Measurements from ENCODE around the gene FMO4. TPM values are rescaled to one million over a fixed set of nuclear protein-coding genes. Genes with fewer than 3 reads are reported as not detected.
"Not testable (repeated sequence)": the region's sequence is repeated elsewhere in the genome, so short reads cannot be mapped to it uniquely, and the experiment has no call there.

The FMO4 gene
- total RNA-seq, 2 experiments from 2014 or later: 1.2 to 1.8 TPM

DNA sequence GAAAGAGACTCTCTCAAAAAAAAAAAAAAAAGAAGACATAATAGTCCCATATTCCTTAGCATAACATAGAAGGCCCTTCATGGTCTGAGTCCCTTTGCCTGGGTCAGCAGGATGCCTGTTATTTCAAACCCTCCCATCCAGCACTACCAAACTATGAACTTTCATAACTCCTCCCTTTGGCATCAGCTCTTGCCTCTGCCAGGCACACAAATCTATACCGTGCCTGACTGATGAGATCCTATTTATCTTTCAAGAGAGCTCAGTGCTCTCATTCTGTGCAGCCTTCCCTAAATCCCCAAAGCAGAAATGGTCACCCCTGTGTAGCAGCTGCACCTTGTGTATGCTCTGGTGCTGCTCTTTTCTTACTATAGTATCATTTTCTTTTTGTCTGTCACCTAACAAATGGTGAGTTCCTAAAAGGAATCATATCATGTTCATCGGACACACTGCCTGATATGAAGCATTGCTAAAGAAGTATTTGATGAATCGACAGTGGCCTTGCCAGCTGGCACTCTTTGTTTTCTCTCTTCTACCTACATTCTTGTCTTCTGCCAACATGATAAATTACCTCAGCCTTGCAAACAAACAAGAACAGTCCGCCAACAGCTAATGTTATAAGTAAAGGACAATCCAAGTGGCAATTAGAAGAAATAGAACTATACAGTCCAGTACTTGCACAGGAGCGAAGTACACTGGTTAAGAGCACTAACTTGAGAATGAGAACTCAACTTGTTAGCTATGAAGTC lies 29.9 kb downstream of the FMO4 start:
- Mint-ChIP-seq H3K27ac (no peak overlapping the region), H3K4me3 (no peak overlapping the region), H3K4me1 (no peaks in the 10 kb centered on the region), H3K9me3 (peaks cover 2% of the 10 kb centered on the region), H3K27me3 (no peaks in the 10 kb centered on the region), H3K36me3 (ENCODE audit: low read depth) (no peaks in the 10 kb centered on the region)
- ChIA-PET CTCF (no interaction called here), POLR2A (no interaction called here)
- DNase-seq: no peak

DNA sequence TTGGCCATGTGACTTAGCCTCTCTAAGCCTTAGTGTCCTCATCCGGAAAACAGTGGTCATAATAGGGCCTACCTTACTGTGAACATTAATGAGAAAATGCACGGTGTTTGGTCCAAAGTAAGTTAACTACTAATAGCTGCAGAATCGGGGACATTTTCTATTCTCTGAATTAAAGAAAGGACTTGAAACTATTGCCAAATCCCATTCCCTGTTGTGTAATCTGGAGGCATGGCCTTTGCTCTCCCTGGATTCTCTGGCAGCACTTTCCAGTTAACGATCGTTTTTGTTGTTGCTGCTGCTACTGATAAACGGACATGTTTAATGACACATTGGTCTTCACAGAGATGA lies 30.5 kb downstream of the FMO4 start:
- ChIA-PET POLR2A (no interaction called here), CTCF (no interaction called here)
- H3K9me3 Mint-ChIP-seq: peaks cover 2% of the 10 kb centered on the region
- DNase-seq: no peak
- no peaks in the 10 kb centered on the region for H3K36me3 Mint-ChIP-seq (ENCODE audit: low read depth)
- H3K27me3 Mint-ChIP-seq: no peaks in the 10 kb centered on the region
- no peaks in the 10 kb centered on the region for H3K4me1 Mint-ChIP-seq
- no peak overlapping the region for H3K27ac Mint-ChIP-seq
- H3K4me3 Mint-ChIP-seq: no peak overlapping the region

DNA sequence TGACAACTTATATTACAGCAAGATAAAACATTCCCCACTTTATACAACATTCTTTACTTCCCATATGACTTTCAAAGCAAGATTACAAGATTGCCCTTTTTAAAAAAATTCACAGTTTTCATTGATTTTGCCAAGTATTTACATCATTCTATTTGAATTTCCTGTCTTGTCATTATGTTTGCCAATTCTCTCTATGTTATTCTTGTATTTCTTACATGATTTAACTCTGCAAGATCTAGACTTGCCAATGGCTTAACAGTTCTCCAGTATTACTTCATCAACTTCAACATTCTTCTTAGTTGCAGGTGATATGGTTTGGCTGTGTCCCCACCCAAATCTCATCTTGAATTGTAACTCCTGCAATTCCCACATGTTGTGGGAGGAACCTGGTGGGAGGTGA lies 31.6 kb downstream of the FMO4 start:
- peaks cover 2% of the 10 kb centered on the region for H3K9me3 Mint-ChIP-seq
- no peaks in the 10 kb centered on the region for H3K27me3 Mint-ChIP-seq
- no peaks in the 10 kb centered on the region for H3K36me3 Mint-ChIP-seq (ENCODE audit: low read depth)
- no peaks in the 10 kb centered on the region for H3K4me1 Mint-ChIP-seq
- ChIA-PET CTCF (no interaction called here), POLR2A (no interaction called here)
- no peak overlapping the region for H3K4me3 Mint-ChIP-seq
- DNase-seq: no peak
- H3K27ac Mint-ChIP-seq: no peak overlapping the region

DNA sequence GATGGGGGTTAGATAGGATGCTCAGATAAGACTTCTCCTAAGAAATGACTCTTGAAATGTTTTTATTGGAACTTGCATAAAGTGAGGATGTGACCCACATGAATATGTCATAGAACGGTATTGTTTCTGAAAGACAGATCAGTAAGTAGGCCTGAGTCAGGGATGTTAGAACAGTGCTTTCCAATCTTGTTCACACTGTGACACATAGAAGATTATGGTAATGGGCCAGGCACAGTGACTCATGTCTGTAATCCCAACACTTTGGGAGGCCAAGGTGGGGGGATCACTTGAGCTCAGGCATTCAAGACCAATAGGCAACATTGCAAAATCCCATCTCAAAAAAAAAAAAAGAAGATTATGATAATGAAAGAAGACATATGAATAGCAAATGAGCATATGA lies 32.9 kb downstream of the FMO4 start:
- no peak for DNase-seq
- peaks cover 2% of the 10 kb centered on the region for H3K9me3 Mint-ChIP-seq
- no peaks in the 10 kb centered on the region for H3K27me3 Mint-ChIP-seq
- no peak overlapping the region for H3K27ac Mint-ChIP-seq
- H3K36me3 Mint-ChIP-seq (ENCODE audit: low read depth): no peaks in the 10 kb centered on the region
- POLR2A ChIA-PET: no interaction called here
- H3K4me3 Mint-ChIP-seq: no peak overlapping the region
- CTCF ChIA-PET: no interaction called here
- H3K4me1 Mint-ChIP-seq: no peaks in the 10 kb centered on the region

DNA sequence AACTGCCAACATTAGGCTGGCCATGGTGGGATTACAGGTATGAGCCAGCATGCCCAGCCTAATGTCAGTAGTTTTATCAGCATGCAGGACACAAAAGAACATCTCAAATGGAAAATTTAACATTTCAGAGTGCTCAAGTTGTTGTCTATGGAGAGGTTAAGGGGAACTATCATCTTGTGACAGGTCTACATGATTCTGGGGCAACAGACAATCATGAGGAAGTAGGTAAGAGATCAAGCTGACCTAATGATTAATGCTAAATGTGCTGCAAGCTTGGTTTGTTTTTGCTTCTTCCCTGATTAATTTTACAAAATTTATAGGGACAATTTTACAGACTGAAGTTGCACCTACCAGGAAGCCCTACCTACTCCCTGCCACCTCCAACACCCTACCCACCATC lies 36.6 kb downstream of the FMO4 start:
- H3K4me1 Mint-ChIP-seq: no peaks in the 10 kb centered on the region
- peaks cover 2% of the 10 kb centered on the region for H3K27me3 Mint-ChIP-seq
- no peak overlapping the region for H3K4me3 Mint-ChIP-seq
- H3K9me3 Mint-ChIP-seq: peaks cover 2% of the 10 kb centered on the region
- DNase-seq: no peak
- H3K27ac Mint-ChIP-seq: no peak overlapping the region
- H3K36me3 Mint-ChIP-seq (ENCODE audit: low read depth): no peaks in the 10 kb centered on the region
- POLR2A ChIA-PET: no interaction called here
- CTCF ChIA-PET: no interaction called here

DNA sequence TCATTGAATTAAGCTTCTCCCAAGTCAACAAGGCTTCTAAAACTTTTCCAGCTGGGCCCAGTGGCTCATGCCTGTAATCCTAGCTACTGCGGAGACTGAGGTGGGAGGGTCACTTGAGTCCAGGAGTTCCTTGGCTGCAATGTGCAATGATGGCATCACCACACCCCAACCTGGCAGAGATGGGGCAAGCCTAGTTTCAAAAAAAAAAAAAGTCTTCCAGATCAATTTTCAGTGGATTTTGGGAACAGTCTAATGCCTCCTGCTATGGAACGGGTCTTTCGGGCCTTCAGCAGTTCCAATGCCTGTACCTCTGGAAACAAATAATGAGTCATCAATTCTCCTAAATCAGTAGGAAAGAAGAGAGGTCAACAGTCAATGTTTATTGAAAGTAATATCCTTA lies 38.0 kb downstream of the FMO4 start:
- Mint-ChIP-seq H3K4me1 (no peaks in the 10 kb centered on the region), H3K27me3 (peaks cover 2% of the 10 kb centered on the region), H3K9me3 (no peaks in the 10 kb centered on the region), H3K4me3 (no peak overlapping the region), H3K36me3 (ENCODE audit: low read depth) (no peaks in the 10 kb centered on the region), H3K27ac (no peak overlapping the region)
- ChIA-PET CTCF (no interaction called here), POLR2A (no interaction called here)
- no peak for DNase-seq

DNA sequence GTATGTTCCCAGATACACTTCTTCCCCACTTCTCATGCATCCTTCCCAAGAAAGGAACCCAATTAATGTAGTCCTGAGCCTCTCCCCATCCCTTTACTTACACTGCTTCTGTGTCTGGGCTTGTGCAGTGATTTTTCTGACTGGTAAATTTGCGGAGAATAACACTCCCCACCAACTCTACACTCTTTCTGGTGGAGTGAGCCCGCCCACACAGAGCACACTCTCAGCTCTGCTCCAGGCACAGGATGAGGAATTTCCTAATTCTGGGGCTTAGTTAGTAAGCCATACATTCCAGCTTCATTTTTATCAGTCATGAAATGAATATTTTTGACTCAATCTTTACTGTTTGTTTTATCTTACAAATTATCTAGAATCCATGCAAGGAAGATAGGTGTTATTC lies 38.6 kb downstream of the FMO4 start:
- H3K27ac Mint-ChIP-seq: no peak overlapping the region
- ChIA-PET POLR2A (no interaction called here), CTCF (no interaction called here)
- H3K27me3 Mint-ChIP-seq: peaks cover 2% of the 10 kb centered on the region
- H3K9me3 Mint-ChIP-seq: no peaks in the 10 kb centered on the region
- no peak overlapping the region for H3K4me3 Mint-ChIP-seq
- no peak for DNase-seq
- no peaks in the 10 kb centered on the region for H3K4me1 Mint-ChIP-seq
- no peaks in the 10 kb centered on the region for H3K36me3 Mint-ChIP-seq (ENCODE audit: low read depth)

DNA sequence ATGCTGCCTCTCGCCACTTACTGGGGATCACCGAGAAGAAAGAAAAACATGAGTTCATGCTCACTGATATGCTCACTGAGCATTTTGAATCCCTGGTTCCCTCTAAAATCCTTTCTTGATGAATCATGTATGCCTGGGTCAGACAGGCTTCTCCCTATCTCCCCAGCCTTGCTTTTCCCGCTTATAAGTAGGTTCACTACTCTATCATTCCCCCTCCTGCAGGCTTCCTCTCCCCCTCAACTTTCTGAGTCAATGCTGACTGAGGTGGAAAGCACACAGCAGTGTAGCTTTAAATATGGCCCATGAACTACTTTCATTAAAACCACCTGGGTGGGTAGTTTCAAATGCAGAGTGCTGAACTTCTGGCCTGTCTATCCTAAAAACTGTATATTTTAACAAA lies 41.7 kb downstream of the FMO4 start:
- no peaks in the 10 kb centered on the region for H3K36me3 Mint-ChIP-seq (ENCODE audit: low read depth)

DNA sequence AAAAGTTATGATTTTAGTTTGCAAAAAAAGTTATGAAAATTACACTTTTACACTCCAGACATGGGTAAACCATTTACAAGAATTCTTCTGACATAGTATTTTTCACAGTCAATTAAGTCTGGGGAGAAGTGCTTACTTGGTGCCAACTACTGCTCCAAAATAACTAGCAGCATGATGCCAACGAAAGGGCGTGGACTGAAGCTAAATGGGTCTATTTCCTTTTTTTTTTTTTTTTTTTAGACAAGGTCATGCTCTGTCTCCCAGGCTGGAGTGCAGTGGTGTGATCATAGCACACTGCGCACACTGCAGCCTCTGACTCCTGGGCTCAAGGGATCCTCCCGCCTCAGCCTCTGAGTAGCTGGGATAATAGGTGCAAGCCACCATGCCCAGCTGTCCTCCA lies 43.2 kb downstream of the FMO4 start:
- no peak for DNase-seq
- no peaks in the 10 kb centered on the region for H3K9me3 Mint-ChIP-seq
- POLR2A ChIA-PET: no interaction called here
- H3K36me3 Mint-ChIP-seq (ENCODE audit: low read depth): no peaks in the 10 kb centered on the region
- no peak overlapping the region for H3K4me3 Mint-ChIP-seq
- no peaks in the 10 kb centered on the region for H3K4me1 Mint-ChIP-seq
- H3K27ac Mint-ChIP-seq: no peak overlapping the region
- peaks cover 5% of the 10 kb centered on the region for H3K27me3 Mint-ChIP-seq
- CTCF ChIA-PET: interaction anchor here (0.7 to 1.5 kb wide), 2 partner anchors 44 to 1513 kb away, joined by 3 read pairs; partner anchors contain the start of gene FMO4

More for the DNA sequence above, 41.7 kb downstream of the FMO4 start:
- Mint-ChIP-seq H3K4me1 (no peaks in the 10 kb centered on the region), H3K27ac (no peak overlapping the region), H3K27me3 (peaks cover 2% of the 10 kb centered on the region), H3K9me3 (no peaks in the 10 kb centered on the region), H3K4me3 (no peak overlapping the region)
- DNase-seq: no peak
- CTCF ChIA-PET: no interaction called here
- POLR2A ChIA-PET: no interaction called here

DNA sequence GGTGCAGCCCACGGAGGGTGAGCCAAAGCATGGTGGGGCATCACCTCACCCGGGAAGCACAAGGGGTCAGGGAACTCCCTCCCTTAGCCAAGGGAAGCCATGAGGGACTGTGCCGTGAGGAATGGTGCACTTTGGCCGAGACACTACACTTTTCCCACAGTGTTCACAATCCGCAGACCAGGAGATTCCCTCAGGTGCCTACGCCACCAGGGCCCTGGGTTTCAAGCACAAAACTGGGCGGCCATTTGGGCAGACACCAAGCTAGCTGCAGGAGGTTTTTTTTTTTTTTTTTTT lies 45.3 kb downstream of the FMO4 start:
- H3K4me3 Mint-ChIP-seq; H3K4me1 Mint-ChIP-seq; H3K27me3 Mint-ChIP-seq; H3K9me3 Mint-ChIP-seq; H3K27ac Mint-ChIP-seq; POLR2A ChIA-PET; H3K36me3 Mint-ChIP-seq (ENCODE audit: low read depth); DNase-seq; CTCF ChIA-PET: not testable (repeated sequence)

DNA sequence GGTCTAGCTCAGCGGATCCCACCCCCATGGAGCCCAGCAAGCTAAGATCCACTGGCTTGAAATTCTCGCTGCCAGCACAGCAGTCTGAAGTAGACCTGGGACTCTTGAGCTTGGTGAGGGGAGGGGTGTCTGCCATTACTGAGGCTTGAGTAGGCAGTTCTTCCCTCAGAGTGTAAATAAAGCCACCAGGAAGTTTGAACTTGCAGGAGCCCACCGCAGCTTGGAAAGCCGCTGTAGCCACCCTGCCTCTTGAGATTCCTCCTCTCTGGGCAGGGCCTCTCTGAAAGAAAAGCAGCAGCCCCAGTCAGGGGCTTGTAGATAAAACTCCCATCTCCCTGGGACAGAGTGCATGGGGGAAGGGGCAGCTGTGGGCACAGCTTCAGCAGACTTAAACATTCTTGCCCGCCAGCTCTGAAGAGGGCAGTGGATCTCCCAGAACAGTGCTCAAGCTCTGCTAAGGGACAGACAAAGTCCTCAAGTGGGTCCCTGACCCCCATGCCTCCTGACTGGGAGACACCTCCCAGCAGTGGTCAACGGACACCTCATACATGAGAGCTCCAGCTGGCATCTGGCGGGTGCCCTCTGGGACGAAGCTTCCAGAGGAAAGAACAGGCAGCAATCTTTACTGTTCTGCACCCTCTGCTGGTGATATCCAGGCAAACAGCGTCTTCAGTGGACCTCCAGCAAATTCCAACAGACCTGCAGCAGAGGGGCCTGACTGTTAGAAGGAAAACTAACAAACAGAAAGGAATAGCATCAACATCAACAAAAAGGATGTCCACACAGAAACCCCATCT lies 45.9 kb downstream of the FMO4 start:
- H3K4me1 Mint-ChIP-seq; H3K27me3 Mint-ChIP-seq; H3K27ac Mint-ChIP-seq; H3K36me3 Mint-ChIP-seq (ENCODE audit: low read depth); POLR2A ChIA-PET; H3K9me3 Mint-ChIP-seq; CTCF ChIA-PET; H3K4me3 Mint-ChIP-seq; DNase-seq: not testable (repeated sequence)

DNA sequence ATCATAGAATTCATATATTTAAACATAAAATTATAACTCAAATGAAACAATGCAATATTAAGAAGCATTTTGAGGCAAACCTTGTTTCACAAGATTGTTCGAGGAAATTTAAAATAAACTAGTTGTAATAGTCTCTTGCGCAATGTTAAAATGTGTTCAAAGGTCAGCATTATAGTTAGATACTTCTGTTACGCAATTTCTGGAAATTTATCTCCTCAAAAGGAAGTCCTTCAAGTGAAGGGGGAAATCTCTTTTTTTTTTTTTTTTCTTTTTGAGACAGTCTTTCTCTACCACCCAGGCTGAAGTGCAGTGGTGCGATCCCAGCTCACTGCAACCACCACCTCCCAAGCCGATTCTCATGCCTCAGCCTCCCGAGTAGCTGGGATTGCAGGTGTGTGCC lies 52.1 kb downstream of the FMO4 start:
- peaks cover 2% of the 10 kb centered on the region for H3K9me3 Mint-ChIP-seq
- H3K4me1 Mint-ChIP-seq: no peaks in the 10 kb centered on the region
- no peak for DNase-seq
- H3K27me3 Mint-ChIP-seq: peaks cover 10% of the 10 kb centered on the region
- POLR2A ChIA-PET: no interaction called here
- CTCF ChIA-PET: no interaction called here
- no peak overlapping the region for H3K4me3 Mint-ChIP-seq
- H3K27ac Mint-ChIP-seq: no peak overlapping the region
- H3K36me3 Mint-ChIP-seq (ENCODE audit: low read depth): no peaks in the 10 kb centered on the region

DNA sequence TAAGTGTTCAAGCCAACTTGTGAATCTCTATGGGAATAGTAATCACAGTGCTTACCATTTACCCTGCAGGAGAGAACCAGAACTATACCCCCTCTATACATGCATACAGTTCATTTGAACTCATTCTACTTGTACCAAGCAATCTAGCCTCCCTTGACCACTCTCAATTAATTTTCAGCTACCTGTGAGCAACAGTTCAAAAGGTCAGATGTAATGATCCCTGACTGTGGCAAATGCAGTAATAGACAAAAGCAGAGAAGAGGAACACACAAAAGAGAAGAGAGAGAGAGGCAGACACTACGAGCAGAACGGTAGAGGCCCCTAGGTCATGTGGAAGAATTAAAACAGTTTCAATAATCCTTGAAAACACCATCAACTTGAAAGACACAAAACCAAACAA lies 52.8 kb downstream of the FMO4 start:
- H3K9me3 Mint-ChIP-seq: peaks cover 2% of the 10 kb centered on the region
- CTCF ChIA-PET: no interaction called here
- POLR2A ChIA-PET: no interaction called here

DNA sequence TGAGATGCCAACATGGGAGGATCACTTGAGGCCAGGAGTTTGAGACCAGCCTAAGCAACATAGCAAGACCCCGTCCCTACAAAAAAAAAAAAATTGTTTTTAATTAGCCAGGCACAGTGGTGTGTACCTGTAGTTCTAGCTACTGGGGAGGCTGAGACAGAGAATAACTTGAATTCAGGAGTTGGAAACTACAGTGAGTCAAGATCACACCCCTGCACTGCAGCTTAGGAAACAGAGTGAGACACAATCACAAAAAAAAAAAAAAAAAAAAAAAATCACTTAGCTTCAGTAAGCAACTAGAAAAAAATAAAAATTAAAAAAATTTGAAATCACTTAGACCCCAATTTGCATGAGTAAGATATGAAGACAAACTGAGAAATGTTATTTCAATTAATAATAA lies 53.5 kb downstream of the FMO4 start:
- POLR2A ChIA-PET: no interaction called here

More for the DNA sequence above, 52.8 kb downstream of the FMO4 start:
- DNase-seq: no peak
- H3K4me1 Mint-ChIP-seq: no peaks in the 10 kb centered on the region
- H3K27ac Mint-ChIP-seq: no peak overlapping the region
- peaks cover 10% of the 10 kb centered on the region for H3K27me3 Mint-ChIP-seq
- no peak overlapping the region for H3K4me3 Mint-ChIP-seq
- H3K36me3 Mint-ChIP-seq (ENCODE audit: low read depth): no peaks in the 10 kb centered on the region

More for the DNA sequence above, 53.5 kb downstream of the FMO4 start:
- CTCF ChIA-PET: interaction anchor here (0.7 kb wide), 3 partner anchors 25 to 178 kb away, joined by 3 to 5 read pairs (median 4); no protein-coding TSS in a partner anchor
- H3K27me3 Mint-ChIP-seq: peaks cover 5% of the 10 kb centered on the region
- peaks cover 3% of the 10 kb centered on the region for H3K4me1 Mint-ChIP-seq
- H3K9me3 Mint-ChIP-seq: peaks cover 5% of the 10 kb centered on the region
- DNase-seq: no peak
- H3K4me3 Mint-ChIP-seq: no peak overlapping the region
- H3K27ac Mint-ChIP-seq: no peak overlapping the region
- no peaks in the 10 kb centered on the region for H3K36me3 Mint-ChIP-seq (ENCODE audit: low read depth)

All from activated CD4-positive, alpha-beta memory T cell treated with anti-CD3 and anti-CD28 coated beads, Interleukin-2, amount 10 ng/mL, durations not matched to agents 7 days and 5 days (primary cell).